HEK293 (cell line): ENCODE measurements around the gene FOXC1.
A peak's percentile ranks its signal among the peaks of the same experiment; 100 is the strongest.

ENCODE experiments used
- FEZF1 ChIP-seq: fragments of 450-650 bp; formaldehyde crosslinking; IDR thresholded peaks from 2 replicates; pipeline ENCODE4 v1.5.1; 2016; ENCODE audit warnings: missing biosample characterization, missing genetic modification characterization
- GLI4 ChIP-seq: fragments of 450-650 bp; formaldehyde crosslinking; IDR thresholded peaks from 2 replicates; pipeline ENCODE4 v1.5.1; 2016; ENCODE audit warnings: missing biosample characterization, missing genetic modification characterization
- GLIS1 ChIP-seq: fragments of 450-650 bp; formaldehyde crosslinking; IDR thresholded peaks from 2 replicates; pipeline ENCODE4 v1.5.1; 2016; ENCODE audit warnings: missing biosample characterization, missing genetic modification characterization
- HOXD13 ChIP-seq: sonication (generic); formaldehyde crosslinking; IDR thresholded peaks from 2 replicates; pipeline ENCODE4 v1.8.0; 2022; ENCODE audit warnings: missing genetic modification reagents, borderline replicate concordance
- KLF1 ChIP-seq: fragments of 450-650 bp; formaldehyde crosslinking; IDR thresholded peaks from 2 replicates; pipeline ENCODE4 v1.5.1; 2016; ENCODE audit warnings: missing biosample characterization, missing genetic modification characterization
- KLF17 ChIP-seq: fragments of 450-650 bp; formaldehyde crosslinking; IDR thresholded peaks from 2 replicates; pipeline ENCODE4 v1.5.1; 2016; ENCODE audit warnings: missing biosample characterization, missing genetic modification characterization
- KLF7 ChIP-seq: fragments of 450-650 bp; formaldehyde crosslinking; IDR thresholded peaks from 2 replicates; pipeline ENCODE4 v1.5.1; 2016; ENCODE audit warnings: missing biosample characterization, missing genetic modification characterization, borderline replicate concordance
- MYNN ChIP-seq: fragments of 450-650 bp; formaldehyde crosslinking; IDR thresholded peaks from 2 replicates; pipeline ENCODE4 v1.5.1; 2016; ENCODE audit warnings: missing biosample characterization, missing genetic modification characterization, borderline replicate concordance
- PATZ1 ChIP-seq: fragments of 450-650 bp; formaldehyde crosslinking; IDR thresholded peaks from 2 replicates; pipeline ENCODE4 v1.5.1; 2016; ENCODE audit warnings: missing biosample characterization, missing genetic modification characterization
- SCRT1 ChIP-seq: fragments of 450-650 bp; formaldehyde crosslinking; IDR thresholded peaks from 2 replicates; pipeline ENCODE4 v1.5.1; 2016; ENCODE audit warnings: missing biosample characterization, missing genetic modification characterization, borderline replicate concordance
- SP7 ChIP-seq: fragments of 450-650 bp; formaldehyde crosslinking; IDR thresholded peaks from 2 replicates; pipeline ENCODE4 v1.5.1; 2016; ENCODE audit warnings: missing biosample characterization, missing genetic modification characterization
- WT1 ChIP-seq: fragments of 450-650 bp; formaldehyde crosslinking; IDR thresholded peaks from 2 replicates; pipeline ENCODE4 v1.5.1; 2016; ENCODE audit warnings: missing biosample characterization, missing genetic modification characterization
- YY1 ChIP-seq: fragments of 450-650 bp; formaldehyde crosslinking; IDR thresholded peaks from 2 replicates; pipeline ENCODE4 v1.5.1; 2018; ENCODE audit warnings: missing biosample characterization, missing genetic modification characterization
- ZBTB7A ChIP-seq: fragments of 450-650 bp; formaldehyde crosslinking; IDR thresholded peaks from 2 replicates; pipeline ENCODE4 v1.5.1; 2016; ENCODE audit warnings: low read depth, missing biosample characterization, missing genetic modification characterization
- ZNF155 ChIP-seq: fragments of 450-650 bp; formaldehyde crosslinking; IDR thresholded peaks from 2 replicates; pipeline ENCODE4 v1.5.1; 2016; ENCODE audit warnings: missing biosample characterization, missing genetic modification characterization
- ZNF157 ChIP-seq: fragments of 450-650 bp; formaldehyde crosslinking; IDR thresholded peaks from 2 replicates; pipeline ENCODE4 v1.5.1; 2016; ENCODE audit warnings: missing biosample characterization, missing genetic modification characterization
- ZNF175 ChIP-seq: fragments of 450-650 bp; formaldehyde crosslinking; IDR thresholded peaks from 2 replicates; pipeline ENCODE4 v1.5.1; 2016; ENCODE audit warnings: missing biosample characterization, missing genetic modification characterization
- ZNF214 ChIP-seq: fragments of 450-650 bp; formaldehyde crosslinking; IDR thresholded peaks from 2 replicates; pipeline ENCODE4 v1.5.1; 2017; ENCODE audit warnings: missing biosample characterization, mild to moderate bottlenecking, missing genetic modification characterization, borderline replicate concordance
- ZNF23 ChIP-seq: fragments of 450-650 bp; formaldehyde crosslinking; IDR thresholded peaks from 2 replicates; pipeline ENCODE4 v1.5.1; 2016; ENCODE audit warnings: missing biosample characterization, missing genetic modification characterization, borderline replicate concordance
- ZNF324 ChIP-seq: fragments of 450-650 bp; formaldehyde crosslinking; IDR thresholded peaks from 2 replicates; pipeline ENCODE4 v1.5.1; 2016; ENCODE audit warnings: missing biosample characterization, missing genetic modification characterization
- ZNF341 ChIP-seq: fragments of 450-650 bp; formaldehyde crosslinking; IDR thresholded peaks from 2 replicates; pipeline ENCODE4; 2016; ENCODE audit warnings: low read depth, missing biosample characterization, missing genetic modification characterization
- ZNF366 ChIP-seq: fragments of 450-650 bp; formaldehyde crosslinking; conservative IDR thresholded peaks from 2 replicates; pipeline ENCODE4 v1.5.1; 2016; ENCODE audit warnings: missing biosample characterization, missing genetic modification characterization
- ZNF394 ChIP-seq: fragments of 450-650 bp; formaldehyde crosslinking; IDR thresholded peaks from 2 replicates; pipeline ENCODE4 v1.5.1; 2016; ENCODE audit warnings: missing biosample characterization, missing genetic modification characterization, mild to moderate bottlenecking, moderate library complexity, borderline replicate concordance
- ZNF514 ChIP-seq: fragments of 450-650 bp; formaldehyde crosslinking; IDR thresholded peaks from 2 replicates; pipeline ENCODE4 v1.5.1; 2016; ENCODE audit warnings: missing biosample characterization, missing genetic modification characterization
- ZNF558 ChIP-seq: fragments of 450-650 bp; formaldehyde crosslinking; IDR thresholded peaks from 2 replicates; pipeline ENCODE4 v1.5.1; 2016; ENCODE audit warnings: missing biosample characterization, missing genetic modification characterization
- ZNF585B ChIP-seq: fragments of 450-650 bp; formaldehyde crosslinking; IDR thresholded peaks from 2 replicates; pipeline ENCODE4 v1.5.1; 2016; ENCODE audit warnings: missing biosample characterization, missing genetic modification characterization
- ZNF830 ChIP-seq: fragments of 450-650 bp; IDR thresholded peaks from 2 replicates; pipeline ENCODE4 v1.5.0; 2018; ENCODE audit warnings: missing biosample characterization, missing genetic modification characterization, low read depth, mild to moderate bottlenecking, moderate library complexity
- ZXDB ChIP-seq: fragments of 450-650 bp; formaldehyde crosslinking; IDR thresholded peaks from 2 replicates; pipeline ENCODE4 v1.5.1; 2016; ENCODE audit warnings: missing biosample characterization, missing genetic modification characterization
- TF ChIP-seq, protein P1 (sequence below): fragments of 450-650 bp; formaldehyde crosslinking; optimal IDR thresholded peaks from 2 replicates; pipeline ENCODE3; 2016; ENCODE audit warnings: missing biosample characterization, mild to moderate bottlenecking, missing genetic modification characterization
- TF ChIP-seq, protein P2 (sequence below): fragments of 450-650 bp; formaldehyde crosslinking; IDR thresholded peaks from 2 replicates; pipeline ENCODE4 v1.5.1; 2017; ENCODE audit warnings: missing biosample characterization, missing genetic modification characterization
- TF ChIP-seq, protein P3 (sequence below): fragments of 450-650 bp; formaldehyde crosslinking; IDR thresholded peaks from 2 replicates; pipeline ENCODE4 v1.5.1; 2016; ENCODE audit warnings: missing biosample characterization, missing genetic modification characterization
- TF ChIP-seq, protein P4 (sequence below): fragments of 450-650 bp; formaldehyde crosslinking; IDR thresholded peaks from 2 replicates; pipeline ENCODE4 v1.5.1; 2016; ENCODE audit warnings: missing biosample characterization, missing genetic modification characterization

The FOXC1 gene

GRCh38 chr6:1609041-1609647 is 571 bp upstream of the FOXC1 start (continued):
- no peak for TF ChIP-seq ZNF324
- TF ChIP-seq KLF7 (tag by site-specific recombination), result no peak
- TF ChIP-seq ZNF366 (tag by site-specific recombination), result no peak
- TF ChIP-seq, protein P1, sequence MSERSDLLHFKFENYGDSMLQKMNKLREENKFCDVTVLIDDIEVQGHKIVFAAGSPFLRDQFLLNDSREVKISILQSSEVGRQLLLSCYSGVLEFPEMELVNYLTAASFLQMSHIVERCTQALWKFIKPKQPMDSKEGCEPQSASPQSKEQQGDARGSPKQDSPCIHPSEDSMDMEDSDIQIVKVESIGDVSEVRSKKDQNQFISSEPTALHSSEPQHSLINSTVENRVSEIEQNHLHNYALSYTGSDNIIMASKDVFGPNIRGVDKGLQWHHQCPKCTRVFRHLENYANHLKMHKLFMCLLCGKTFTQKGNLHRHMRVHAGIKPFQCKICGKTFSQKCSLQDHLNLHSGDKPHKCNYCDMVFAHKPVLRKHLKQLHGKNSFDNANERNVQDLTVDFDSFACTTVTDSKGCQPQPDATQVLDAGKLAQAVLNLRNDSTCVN (tag by site-specific recombination), result peak; percentile 48
- no peak for TF ChIP-seq YY1 (tag by site-specific recombination)
- TF ChIP-seq GLIS1 (tag by site-specific recombination), result no peak
- TF ChIP-seq ZNF514 (tag by site-specific recombination), result no peak
- TF ChIP-seq KLF17, result peak; percentile 32; the same call in 1 of the 2 replicates
- TF ChIP-seq ZBTB7A (tag by site-specific recombination), result peak; percentile 64; the same call in 1 of the 2 replicates
- TF ChIP-seq WT1, result peak; percentile 79
- no peak for TF ChIP-seq SCRT1
- TF ChIP-seq ZNF23 (tag by site-specific recombination), result no peak
- no peak for TF ChIP-seq SP7 (tag by site-specific recombination)
- no peak for TF ChIP-seq ZNF830
- TF ChIP-seq FEZF1 (tag by site-specific recombination), result no peak
- no peak for TF ChIP-seq MYNN (tag by site-specific recombination)
- TF ChIP-seq HOXD13 (CRISPR knock-in tag), result no peak
- TF ChIP-seq ZNF394 (tag by site-specific recombination), result no peak
- TF ChIP-seq ZNF214 (tag by site-specific recombination), result no peak
- TF ChIP-seq, protein P2, sequence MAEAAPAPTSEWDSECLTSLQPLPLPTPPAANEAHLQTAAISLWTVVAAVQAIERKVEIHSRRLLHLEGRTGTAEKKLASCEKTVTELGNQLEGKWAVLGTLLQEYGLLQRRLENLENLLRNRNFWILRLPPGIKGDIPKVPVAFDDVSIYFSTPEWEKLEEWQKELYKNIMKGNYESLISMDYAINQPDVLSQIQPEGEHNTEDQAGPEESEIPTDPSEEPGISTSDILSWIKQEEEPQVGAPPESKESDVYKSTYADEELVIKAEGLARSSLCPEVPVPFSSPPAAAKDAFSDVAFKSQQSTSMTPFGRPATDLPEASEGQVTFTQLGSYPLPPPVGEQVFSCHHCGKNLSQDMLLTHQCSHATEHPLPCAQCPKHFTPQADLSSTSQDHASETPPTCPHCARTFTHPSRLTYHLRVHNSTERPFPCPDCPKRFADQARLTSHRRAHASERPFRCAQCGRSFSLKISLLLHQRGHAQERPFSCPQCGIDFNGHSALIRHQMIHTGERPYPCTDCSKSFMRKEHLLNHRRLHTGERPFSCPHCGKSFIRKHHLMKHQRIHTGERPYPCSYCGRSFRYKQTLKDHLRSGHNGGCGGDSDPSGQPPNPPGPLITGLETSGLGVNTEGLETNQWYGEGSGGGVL (tag by site-specific recombination), result peak; percentile 59
- TF ChIP-seq ZNF155, result no peak
- no peak for TF ChIP-seq KLF1 (tag by site-specific recombination)
- TF ChIP-seq, protein P3, sequence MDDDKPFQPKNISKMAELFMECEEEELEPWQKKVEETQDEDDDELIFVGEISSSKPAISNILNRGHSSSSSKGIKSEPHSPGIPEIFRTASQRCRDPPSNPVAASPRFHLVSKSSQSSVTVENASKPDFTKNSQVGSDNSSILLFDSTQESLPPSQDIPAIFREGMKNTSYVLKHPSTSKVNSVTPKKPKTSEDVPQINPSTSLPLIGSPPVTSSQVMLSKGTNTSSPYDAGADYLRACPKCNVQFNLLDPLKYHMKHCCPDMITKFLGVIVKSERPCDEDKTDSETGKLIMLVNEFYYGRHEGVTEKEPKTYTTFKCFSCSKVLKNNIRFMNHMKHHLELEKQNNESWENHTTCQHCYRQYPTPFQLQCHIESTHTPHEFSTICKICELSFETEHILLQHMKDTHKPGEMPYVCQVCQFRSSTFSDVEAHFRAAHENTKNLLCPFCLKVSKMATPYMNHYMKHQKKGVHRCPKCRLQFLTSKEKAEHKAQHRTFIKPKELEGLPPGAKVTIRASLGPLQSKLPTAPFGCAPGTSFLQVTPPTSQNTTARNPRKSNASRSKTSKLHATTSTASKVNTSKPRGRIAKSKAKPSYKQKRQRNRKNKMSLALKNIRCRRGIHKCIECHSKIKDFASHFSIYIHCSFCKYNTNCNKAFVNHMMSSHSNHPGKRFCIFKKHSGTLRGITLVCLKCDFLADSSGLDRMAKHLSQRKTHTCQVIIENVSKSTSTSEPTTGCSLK (tag by site-specific recombination), result no peak
- no peak for TF ChIP-seq ZNF175
- no peak for TF ChIP-seq ZNF558 (tag by site-specific recombination)
- TF ChIP-seq ZXDB, result peak; percentile 39; the same call in 1 of the 2 replicates
- no peak for TF ChIP-seq ZNF585B
- TF ChIP-seq GLI4 (tag by site-specific recombination), result no peak
- TF ChIP-seq PATZ1 (tag by site-specific recombination), result peak; percentile 59
- TF ChIP-seq ZNF157 (tag by site-specific recombination), result no peak
- TF ChIP-seq, protein P4, sequence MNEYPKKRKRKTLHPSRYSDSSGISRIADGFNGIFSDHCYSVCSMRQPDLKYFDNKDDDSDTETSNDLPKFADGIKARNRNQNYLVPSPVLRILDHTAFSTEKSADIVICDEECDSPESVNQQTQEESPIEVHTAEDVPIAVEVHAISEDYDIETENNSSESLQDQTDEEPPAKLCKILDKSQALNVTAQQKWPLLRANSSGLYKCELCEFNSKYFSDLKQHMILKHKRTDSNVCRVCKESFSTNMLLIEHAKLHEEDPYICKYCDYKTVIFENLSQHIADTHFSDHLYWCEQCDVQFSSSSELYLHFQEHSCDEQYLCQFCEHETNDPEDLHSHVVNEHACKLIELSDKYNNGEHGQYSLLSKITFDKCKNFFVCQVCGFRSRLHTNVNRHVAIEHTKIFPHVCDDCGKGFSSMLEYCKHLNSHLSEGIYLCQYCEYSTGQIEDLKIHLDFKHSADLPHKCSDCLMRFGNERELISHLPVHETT (tag by site-specific recombination), result no peak
- peak; percentile 41; the same call in 1 of the 2 replicates for TF ChIP-seq ZNF341 (tag by site-specific recombination)
